ENCODE data around the gene SLC43A1. TPM values are rescaled to one million over a fixed set of nuclear protein-coding genes. Genes with fewer than 3 reads are reported as not detected.

The SLC43A1 gene
- total and polyA plus RNA-seq, 2 of the 4 experiments (the other 2 are of a cell fraction): 10.0 to 17.0 TPM

DNA sequence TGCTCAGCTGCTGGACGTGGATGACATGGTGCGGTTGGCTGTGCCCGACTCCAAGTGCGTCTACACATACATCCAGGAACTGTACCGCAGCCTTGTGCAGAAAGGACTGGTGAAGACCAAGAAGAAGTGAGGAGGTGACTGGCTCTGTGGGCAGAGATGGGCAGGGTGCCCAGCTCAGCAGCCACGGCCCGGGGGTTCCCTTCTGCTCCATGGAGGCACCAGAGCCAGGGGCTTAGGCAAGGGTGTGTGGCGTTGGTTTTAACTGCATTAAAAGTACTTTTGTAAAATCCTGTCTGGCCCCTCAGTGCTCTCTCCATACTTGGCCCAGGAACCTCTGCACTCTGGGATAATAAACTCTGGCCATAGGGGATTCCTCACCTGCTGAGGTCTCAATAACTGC is 34.5 kb upstream of the SLC43A1 start:
- dilution Hi-C loops (cut with HindIII; ENCODE audit: low sequenced_read_pairs, unreplicated experiment) (no loop called here), in situ Hi-C loops (cut with MboI; ENCODE audit: low sequenced_read_pairs) (no loop called here), intact Hi-C loops (cut with micrococcal nuclease) (no loop called here)
- H3K4me3 ChIP-seq (ENCODE audit: insufficient read depth, low read depth, low read length): no peak overlapping the region
- no peak overlapping the region for H3K23ac ChIP-seq (ENCODE audit: low read depth, low read length)
- no peak overlapping the region for H3K4me2 ChIP-seq (ENCODE audit: low read depth, low read length)
- no peak overlapping the region for H2AK9ac ChIP-seq (replicated peaks; ENCODE audit: low read depth, low read length, poor library complexity)
- H4K91ac ChIP-seq (ENCODE audit: insufficient read depth, low read depth, low read length): no peak overlapping the region
- BruUV-seq (replicated peaks): no TSS peak
- CTCF ChIA-PET: no interaction called here
- no peak overlapping the region for H2AK5ac ChIP-seq (ENCODE audit: low read depth, low read length)
- H4K20me1 ChIP-seq (ENCODE audit: insufficient read depth, low read length): no peaks in the 10 kb centered on the region
- no peak overlapping the region for H2BK15ac ChIP-seq (ENCODE audit: low read depth, low read length)
- H3K27ac ChIP-seq (ENCODE audit: insufficient read depth, low read length): no peak overlapping the region
- WGBS, 2 experiments (ENCODE audit: extremely low coverage in 2 of 2, insufficient read length in 1 of 2): no CpG with 5 or more reads among the region's 8 CpGs
- no peaks in the 10 kb centered on the region for H3K4me1 ChIP-seq (ENCODE audit: control insufficient read depth, insufficient read depth, low read length)
- DNase-seq (no peak), ATAC-seq (ENCODE audit: low read depth) (no peak)
- no peak overlapping the region for H3K9ac ChIP-seq (ENCODE audit: low read depth, low read length)
- H3K27me3 ChIP-seq (ENCODE audit: control insufficient read depth, insufficient read depth, low read length): no peaks in the 10 kb centered on the region
- H3K9me1 ChIP-seq (ENCODE audit: insufficient read depth, low read length): no peaks in the 10 kb centered on the region
- no peak overlapping the region for H3K18ac ChIP-seq (ENCODE audit: low read depth, low read length)
- no peak overlapping the region for H2AFZ ChIP-seq (replicated peaks; ENCODE audit: low read length, poor library complexity)
- H3K9me3 ChIP-seq (ENCODE audit: control insufficient read depth, insufficient read depth, low read length): no peaks in the 10 kb centered on the region
- no peak overlapping the region for H3K4ac ChIP-seq (ENCODE audit: low read depth, low read length)
- POLR2A ChIA-PET (ENCODE audit: unreplicated experiment): no interaction called here
- no peak overlapping the region for H2BK5ac ChIP-seq (ENCODE audit: low read depth, low read length, poor library complexity, severe bottlenecking)
- no peak overlapping the region for H3K14ac ChIP-seq (replicated peaks; ENCODE audit: low read depth, low read length)
- H4K8ac ChIP-seq (ENCODE audit: low read depth in 2 of 2, low read length in 2 of 2): no peak overlapping the region
- no peak overlapping the region for H2BK20ac ChIP-seq (ENCODE audit: low read depth, low read length)
- H2BK120ac ChIP-seq (ENCODE audit: low read depth, low read length): no peak overlapping the region
- H3K36me3 ChIP-seq (ENCODE audit: control insufficient read depth, insufficient read depth, low read length): peaks cover 47% of the 10 kb centered on the region
- no peak overlapping the region for H4K5ac ChIP-seq (ENCODE audit: low read depth, low read length)
- H3K56ac ChIP-seq (ENCODE audit: extremely low read depth, insufficient read depth, low read length): no peak overlapping the region
- TF ChIP-seq MAZ (IDR thresholded peaks at IDR 0.05; ENCODE audit: borderline replicate concordance, low read depth, low read length) (no peak), NFE2L2 (IDR thresholded peaks at IDR 0.05; ENCODE audit: low read depth, low read length) (no peak)
- TF ChIP-seq, protein P1, sequence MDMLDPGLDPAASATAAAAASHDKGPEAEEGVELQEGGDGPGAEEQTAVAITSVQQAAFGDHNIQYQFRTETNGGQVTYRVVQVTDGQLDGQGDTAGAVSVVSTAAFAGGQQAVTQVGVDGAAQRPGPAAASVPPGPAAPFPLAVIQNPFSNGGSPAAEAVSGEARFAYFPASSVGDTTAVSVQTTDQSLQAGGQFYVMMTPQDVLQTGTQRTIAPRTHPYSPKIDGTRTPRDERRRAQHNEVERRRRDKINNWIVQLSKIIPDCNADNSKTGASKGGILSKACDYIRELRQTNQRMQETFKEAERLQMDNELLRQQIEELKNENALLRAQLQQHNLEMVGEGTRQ (IDR thresholded peaks at IDR 0.05; ENCODE audit: low read depth, low read length): no peak
- H3K79me1 ChIP-seq (ENCODE audit: low read depth in 1 of 2, low read length in 2 of 2): no peaks in the 10 kb centered on the region
